ENCODE data around the gene ARAP1.

DNA sequence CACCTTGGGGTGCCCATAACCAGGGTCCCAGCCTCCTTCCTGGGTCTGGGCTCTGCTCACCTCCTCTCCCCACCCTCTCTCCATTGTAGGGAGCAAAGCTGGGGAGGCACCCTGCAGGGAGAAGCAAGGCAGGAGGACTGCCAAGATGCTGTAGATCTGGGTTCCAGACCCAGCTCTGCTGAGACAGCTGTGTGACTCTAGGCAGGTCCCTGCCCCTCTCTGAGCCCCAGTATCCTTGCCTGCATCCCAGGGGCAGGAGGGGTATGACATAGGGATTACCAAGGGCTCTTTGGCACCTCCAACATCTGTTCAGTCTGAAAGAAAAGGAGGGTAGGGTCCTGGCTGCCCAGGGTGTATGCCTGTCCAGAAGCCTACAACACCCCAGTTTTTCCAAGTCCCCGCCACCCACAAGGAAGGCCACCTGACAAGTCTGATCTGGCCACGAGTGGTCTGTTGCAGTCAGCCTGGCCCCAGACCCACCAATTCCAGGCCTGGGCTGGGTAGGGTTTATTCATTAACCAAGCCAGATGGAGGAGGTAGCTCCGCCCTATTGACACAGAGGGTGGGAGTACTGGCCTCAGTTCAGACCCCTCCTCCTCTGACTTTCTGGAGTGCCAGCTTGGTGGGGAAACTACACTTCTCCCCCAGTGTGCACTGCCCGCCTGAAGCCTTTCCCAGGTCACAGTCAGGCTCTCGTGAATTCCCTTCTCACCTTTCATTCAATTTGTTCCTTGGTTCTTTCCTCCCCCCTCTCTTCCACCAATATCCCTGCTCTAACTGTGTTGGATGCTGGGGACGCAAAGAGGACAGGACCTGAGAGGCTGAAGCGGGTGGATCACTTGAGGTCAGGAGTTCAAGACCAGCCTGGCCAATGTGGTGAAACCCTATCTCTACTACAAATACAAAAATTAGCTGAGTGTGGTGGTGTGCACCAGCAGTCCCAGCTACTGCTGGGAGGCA, 26.6 kb upstream of the ARAP1 start:
- TF ChIP-seq EP300 (IDR thresholded peaks at IDR 0.05) (no peak), POLR2A (IDR thresholded peaks at IDR 0.05) (peak in 1 of 4 donors; percentile 19), POLR2AphosphoS5 (IDR thresholded peaks at IDR 0.05) (peak in 2 of 3 donors; percentile 54 to 80)
- TF ChIP-seq, protein P1, sequence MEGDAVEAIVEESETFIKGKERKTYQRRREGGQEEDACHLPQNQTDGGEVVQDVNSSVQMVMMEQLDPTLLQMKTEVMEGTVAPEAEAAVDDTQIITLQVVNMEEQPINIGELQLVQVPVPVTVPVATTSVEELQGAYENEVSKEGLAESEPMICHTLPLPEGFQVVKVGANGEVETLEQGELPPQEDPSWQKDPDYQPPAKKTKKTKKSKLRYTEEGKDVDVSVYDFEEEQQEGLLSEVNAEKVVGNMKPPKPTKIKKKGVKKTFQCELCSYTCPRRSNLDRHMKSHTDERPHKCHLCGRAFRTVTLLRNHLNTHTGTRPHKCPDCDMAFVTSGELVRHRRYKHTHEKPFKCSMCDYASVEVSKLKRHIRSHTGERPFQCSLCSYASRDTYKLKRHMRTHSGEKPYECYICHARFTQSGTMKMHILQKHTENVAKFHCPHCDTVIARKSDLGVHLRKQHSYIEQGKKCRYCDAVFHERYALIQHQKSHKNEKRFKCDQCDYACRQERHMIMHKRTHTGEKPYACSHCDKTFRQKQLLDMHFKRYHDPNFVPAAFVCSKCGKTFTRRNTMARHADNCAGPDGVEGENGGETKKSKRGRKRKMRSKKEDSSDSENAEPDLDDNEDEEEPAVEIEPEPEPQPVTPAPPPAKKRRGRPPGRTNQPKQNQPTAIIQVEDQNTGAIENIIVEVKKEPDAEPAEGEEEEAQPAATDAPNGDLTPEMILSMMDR (IDR thresholded peaks at IDR 0.05), result no peak
